HFF-Myc (cell line): ENCODE measurements around the gene LNPEP.

Experiments used
- DNase-seq: peaks from one replicate; pipeline ENCODE4 v3.0.0-alpha.2; 2011; ENCODE audit warnings: low read depth; ENCODE audit errors: extremely low read depth
- H3K4me3 ChIP-seq: replicated peaks from 2 replicates; pipeline ENCODE4 v1.5.1; 2011; ENCODE audit warnings: low read depth, mild to moderate bottlenecking, control low read depth, low read length
- CTCF ChIP-seq: IDR thresholded peaks from 2 replicates; pipeline ENCODE4 v1.5.1; 2012; ENCODE audit warnings: mild to moderate bottlenecking, low read depth, low read length, control low read depth; ENCODE audit errors: missing control alignments

Gene LNPEP

DNA sequence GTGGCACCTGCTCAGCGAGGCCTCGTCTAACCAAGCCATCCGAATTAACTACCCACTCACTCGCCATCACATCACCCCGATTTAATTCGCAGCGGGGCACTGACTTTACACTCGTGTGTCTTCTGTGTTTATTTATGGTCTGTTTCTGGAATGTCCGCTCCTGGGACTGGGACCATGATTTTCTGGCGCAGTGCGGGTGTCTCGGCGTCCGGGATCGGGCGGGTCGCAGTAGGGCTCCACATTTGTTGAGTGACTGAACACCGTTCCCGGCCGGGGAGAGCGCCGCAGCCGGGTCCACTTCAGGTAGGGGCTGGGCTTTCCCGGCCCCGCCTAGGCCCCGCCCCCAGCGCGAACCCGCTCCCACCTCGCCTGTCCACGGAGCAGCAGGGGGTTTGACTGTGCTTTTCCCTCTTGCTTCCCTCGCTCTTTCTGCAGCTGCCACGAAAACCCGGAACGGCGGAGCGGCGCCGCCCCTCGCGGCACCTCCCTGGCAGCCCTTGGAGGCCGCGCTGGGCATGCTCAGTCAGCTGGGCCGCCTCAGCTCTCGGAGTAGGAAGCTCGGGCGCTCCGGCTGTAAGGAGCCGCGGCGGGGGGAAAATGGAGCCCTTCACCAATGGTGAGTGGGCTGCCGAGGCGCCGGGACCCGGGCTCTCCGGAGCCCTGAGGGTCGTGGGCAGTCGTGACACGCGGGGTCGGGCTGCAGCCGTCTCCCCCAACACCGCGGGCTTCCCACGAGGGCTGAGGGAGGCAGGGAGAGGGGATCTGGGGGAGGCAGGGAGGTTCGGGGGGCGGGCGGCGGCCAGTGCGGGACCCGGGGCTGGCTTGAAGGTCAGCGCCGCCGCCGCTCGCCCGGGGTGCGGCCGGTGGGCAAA, at the start of gene LNPEP:
LNPEP (plus strand) TSS at position 522 of the 872 bp plus-strand sequence; CDS start at position 598, 76 bp downstream.
- peak within 1 kb of the TSS; percentile 79 for H3K4me3 ChIP-seq
- DNase-seq = peak; percentile 88
- no peak for TF ChIP-seq CTCF

DNA sequence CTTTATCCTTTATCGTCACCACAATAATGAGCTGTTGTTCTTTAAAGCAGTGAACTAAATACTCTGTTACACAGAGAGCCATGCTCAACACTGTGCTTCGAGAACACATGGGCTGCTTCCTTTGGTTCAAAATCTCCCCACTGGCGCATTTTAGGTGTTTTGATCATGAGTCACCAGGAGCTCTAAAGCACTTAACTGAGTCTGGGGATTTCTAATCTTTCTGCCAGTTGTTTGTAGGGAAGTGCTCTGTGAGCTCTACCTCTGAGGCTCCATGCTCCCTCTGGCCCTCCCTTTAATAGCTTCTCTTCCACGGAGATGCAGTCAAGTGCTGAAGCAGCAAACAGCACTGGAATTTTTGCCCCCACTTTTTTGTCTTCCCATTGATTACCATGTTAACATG, 42.5 kb upstream of the LNPEP start:
- TF ChIP-seq CTCF = no peak
- peak; percentile 54 for DNase-seq

GRCh38 chr5:96896276-96896675, 39.6 kb upstream of the LNPEP start:
- DNase-seq = no peak
- no peak for TF ChIP-seq CTCF
- H3K4me3 ChIP-seq = no peak overlapping the region

More for the DNA sequence above, 42.5 kb upstream of the LNPEP start:
- H3K4me3 ChIP-seq = no peak overlapping the region

- TF ChIP-seq CTCF = no peak
- no peak for DNase-seq
- no peak overlapping the region for H3K4me3 ChIP-seq
These were observed 39.1 kb upstream of the LNPEP start for GRCh38 chr5:96896806-96897205.

DNA sequence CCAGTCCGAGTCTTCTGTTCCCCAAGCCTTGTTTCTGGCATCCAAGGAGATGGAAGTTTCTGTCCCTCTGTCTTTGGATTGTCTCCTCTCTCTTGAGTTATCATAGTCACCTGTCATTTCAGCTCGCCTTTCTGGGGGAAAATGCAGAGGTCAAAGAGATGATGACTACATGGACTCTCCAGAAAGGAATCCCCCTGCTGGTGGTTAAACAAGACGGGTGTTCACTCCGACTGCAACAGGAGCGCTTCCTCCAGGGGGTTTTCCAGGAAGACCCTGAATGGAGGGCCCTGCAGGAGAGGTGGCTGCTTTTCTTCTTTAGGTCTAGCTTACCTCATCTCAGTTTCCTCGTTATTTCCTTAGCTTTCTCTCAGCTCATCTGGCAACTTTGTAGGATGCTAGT, 34.5 kb upstream of the LNPEP start:
- TF ChIP-seq CTCF = peak; percentile 14
- H3K4me3 ChIP-seq = no peak overlapping the region
- DNase-seq = no peak

GRCh38 chr5:96901841-96902240, 34.0 kb upstream of the LNPEP start:
- no peak overlapping the region for H3K4me3 ChIP-seq
- no peak for DNase-seq
- no peak for TF ChIP-seq CTCF

GRCh38 chr5:96902876-96903275, 33.0 kb upstream of the LNPEP start:
- no peak for TF ChIP-seq CTCF
- H3K4me3 ChIP-seq = no peak overlapping the region
- no peak for DNase-seq
